ENCODE measurements around the gene FAM111B.

The FAM111B gene

GRCh38 chr11:59152312-59152951, 45.4 kb downstream of the FAM111B start:
- no peak for DNase-seq (ENCODE audit: insufficient read length, low spot score)
- no peak for FAIRE-seq

GRCh38 chr11:59154610-59155009, 47.6 kb downstream of the FAM111B start:
- no peak for FAIRE-seq

DNA sequence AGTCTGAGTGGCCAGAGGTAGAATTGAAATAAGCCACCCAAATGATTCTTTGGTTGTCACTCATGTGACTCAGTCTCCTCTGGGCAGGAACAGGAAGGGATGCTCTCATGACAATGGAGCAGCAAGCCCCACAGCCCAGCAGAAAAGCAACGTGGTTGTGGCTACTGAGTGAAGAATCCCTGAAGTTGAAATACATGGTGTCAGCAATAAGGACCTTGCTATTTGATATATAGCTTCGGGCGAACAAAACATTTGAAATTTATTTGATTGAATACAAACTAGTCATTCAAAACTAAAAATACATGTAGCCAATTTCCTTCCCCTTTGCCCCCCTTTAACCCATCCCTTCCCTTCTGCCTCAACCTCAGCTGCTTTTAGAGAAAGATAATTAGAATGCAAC, 50.4 kb downstream of the FAM111B start:
- FAIRE-seq (no peak), DNase-seq (ENCODE audit: insufficient read length, low spot score) (no peak)

More at GRCh38 chr11:59154610-59155009, 47.6 kb downstream of the FAM111B start:
- no peak for DNase-seq (ENCODE audit: insufficient read length, low spot score)

- DNase-seq (ENCODE audit: insufficient read length, low spot score) (peak; percentile 50), FAIRE-seq (peak; percentile 93)
Observed at GRCh38 chr11:59158206-59159068, 51.4 kb downstream of the FAM111B start.

DNA sequence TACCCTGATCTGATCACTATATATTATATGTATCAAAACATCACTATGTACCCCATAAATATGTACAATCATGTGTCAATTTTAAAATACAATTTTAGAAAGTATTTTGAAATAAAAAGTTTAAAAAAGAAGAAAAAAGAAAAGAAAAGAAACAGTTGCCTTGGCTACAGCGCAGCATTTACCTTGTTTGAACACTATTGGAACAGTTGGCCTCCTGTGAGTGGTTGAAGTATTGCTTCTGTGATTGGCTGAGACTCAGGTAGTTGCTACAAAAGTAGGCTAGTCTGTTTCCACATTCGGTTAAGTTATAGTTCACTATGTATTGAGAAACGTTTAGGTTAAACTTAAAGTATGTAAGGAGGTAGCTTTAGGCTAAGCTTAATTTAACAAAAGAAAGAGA, 57.0 kb downstream of the FAM111B start:
- no peak for FAIRE-seq
- DNase-seq (ENCODE audit: insufficient read length, low spot score), result no peak

DNA sequence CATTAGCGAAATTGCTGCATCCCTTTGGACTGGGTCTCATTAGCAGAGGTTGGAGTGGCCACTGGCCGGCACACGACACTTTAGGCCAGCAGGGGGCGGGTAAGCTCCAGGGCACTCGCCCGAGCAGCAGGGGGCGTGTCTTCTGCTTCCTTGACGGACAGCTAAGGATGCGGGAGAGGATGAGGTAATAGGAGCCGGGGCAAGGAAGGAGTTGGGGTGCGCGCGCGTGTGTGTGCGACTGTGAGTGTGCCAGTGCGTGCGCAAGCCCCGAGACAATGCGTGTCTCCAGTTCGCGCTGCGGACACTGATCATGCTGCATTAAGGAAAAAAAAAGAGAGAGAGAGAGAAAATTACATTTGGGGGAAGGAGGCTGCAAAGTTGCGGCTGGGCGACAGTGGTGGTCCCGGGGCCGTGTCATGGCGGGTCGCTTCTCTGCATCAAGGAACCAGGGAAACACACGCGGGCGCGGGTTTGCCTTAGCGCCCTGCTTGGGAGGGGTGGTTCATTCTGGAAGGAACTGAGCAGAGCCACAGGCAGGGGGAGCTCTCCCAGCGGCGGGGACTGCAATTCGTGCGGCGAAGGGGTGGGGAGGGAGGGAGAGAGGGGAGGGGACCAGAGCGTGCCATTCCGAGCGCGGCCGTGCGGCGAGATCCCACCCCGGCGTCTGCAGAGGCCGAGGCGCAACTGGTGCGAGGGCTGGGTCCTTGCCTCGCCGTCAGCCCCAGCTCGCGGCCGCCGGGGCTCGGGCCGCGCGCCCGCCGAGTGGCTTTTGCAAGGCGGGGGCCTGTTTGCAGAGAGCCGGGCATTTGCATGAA, 64.7 kb downstream of the FAM111B start, which contains the start of gene DTX4:
TSS of gene DTX4 (plus strand) at position 625 of the 815 bp plus-strand sequence. CDS start 464 bp downstream, outside the sequence.
- DNase-seq (ENCODE audit: insufficient read length, low spot score), result peak; percentile 82
- FAIRE-seq, result peak; percentile 90

DNA sequence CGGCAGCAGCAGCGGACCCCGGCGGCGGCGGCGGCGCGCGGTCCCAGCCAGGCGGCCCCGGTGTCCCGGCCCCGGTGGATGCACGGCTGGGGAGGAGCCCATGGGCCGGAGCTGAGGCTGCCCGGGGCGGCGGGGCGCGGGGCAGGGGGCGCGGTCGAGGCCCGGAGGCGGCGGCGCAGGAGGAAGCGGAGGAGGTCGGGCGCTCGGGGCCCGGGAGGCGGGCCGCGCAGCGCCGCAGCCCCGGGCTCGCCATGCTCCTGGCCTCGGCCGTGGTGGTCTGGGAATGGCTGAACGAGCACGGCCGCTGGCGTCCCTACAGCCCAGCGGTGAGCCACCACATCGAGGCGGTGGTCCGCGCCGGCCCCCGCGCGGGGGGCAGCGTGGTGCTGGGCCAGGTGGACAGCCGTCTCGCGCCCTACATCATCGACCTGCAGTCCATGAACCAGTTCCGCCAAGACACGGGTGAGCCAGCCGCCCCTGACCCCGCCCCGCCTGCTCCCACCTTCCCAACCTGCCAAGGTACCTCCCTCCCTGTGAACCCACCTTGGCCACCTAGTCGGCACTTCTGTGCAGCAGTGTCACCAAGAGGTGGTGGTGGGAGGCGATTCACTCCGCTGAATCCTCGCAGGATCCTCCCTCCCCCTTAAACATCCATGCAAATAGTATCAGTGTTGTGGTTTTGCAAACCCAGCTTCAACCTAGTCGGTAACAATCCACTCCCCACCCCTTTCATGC, 65.5 kb downstream of the FAM111B start:
- DNase-seq (ENCODE audit: insufficient read length, low spot score) (peak; percentile 29), FAIRE-seq (peak; percentile 14)

- peak; percentile 69 for FAIRE-seq
- DNase-seq (ENCODE audit: insufficient read length, low spot score), result no peak
Observed at GRCh38 chr11:59173080-59173963, 66.3 kb downstream of the FAM111B start.

DNA sequence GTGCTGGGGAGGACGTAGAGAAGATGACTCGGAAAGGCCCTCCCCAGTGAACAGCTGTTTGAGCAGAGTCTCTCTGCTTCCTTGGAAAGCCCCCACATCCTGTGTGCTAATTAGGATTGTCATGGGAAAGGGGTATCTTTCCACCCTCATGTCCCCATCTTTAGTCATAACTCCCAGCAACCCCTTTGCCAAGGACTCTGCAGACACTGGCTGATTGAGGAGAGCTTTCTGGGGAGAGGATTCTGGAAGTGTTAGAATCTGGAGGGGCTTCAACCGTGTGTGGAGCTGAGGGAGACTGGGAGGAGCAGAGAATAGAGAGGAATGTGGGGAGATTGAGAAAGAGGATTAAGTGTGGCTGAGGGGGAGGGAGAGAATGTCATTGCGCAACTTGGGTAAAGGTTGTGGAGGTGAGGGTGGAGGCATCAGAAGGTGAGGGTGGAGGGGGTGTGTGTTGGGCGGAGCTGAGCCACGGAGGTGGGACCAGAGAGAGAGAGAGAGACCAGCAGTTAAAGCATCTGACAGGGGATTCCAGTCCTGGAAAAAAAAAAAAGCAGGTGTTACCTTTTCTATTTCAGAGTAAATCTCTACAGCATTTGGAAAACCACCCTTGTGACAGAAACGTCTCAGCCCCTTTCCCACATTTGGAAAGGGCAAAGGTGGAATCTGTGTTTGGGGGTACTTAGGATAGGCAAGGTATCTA, 67.1 kb downstream of the FAM111B start:
- DNase-seq (ENCODE audit: insufficient read length, low spot score), result no peak

DNA sequence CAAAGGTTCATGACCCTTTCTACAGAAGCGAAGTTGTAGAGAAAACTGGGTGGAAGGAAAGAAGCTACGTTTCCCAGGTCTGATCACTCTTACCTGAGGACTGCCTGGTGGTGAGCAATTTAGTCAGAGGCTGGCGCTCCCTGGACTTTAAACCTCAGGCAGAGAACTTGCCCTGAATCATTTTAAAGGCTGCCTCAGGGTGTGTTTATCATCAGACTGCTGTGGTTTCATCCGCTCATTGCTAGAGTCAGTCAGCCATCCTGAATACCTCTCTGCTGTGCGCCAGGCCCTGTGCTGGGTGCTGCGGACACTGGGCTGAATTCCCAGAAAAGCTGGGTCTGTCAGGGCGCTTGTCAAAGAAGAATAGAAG, 67.6 kb downstream of the FAM111B start:
- FAIRE-seq (no peak), DNase-seq (ENCODE audit: insufficient read length, low spot score) (no peak)

More for the DNA sequence above, 67.1 kb downstream of the FAM111B start:
- no peak for FAIRE-seq

- no peak for DNase-seq (ENCODE audit: insufficient read length, low spot score)
- no peak for FAIRE-seq
Observed at GRCh38 chr11:59175091-59175501, 68.1 kb downstream of the FAM111B start.

GRCh38 chr11:59176330-59176729, 69.3 kb downstream of the FAM111B start:
- DNase-seq (ENCODE audit: insufficient read length, low spot score) (no peak), FAIRE-seq (no peak)
